Measurements from ENCODE around the gene BRD1. TPM values are rescaled to one million over a fixed set of nuclear protein-coding genes. Genes with fewer than 3 reads are reported as not detected.

Gene BRD1
- total and polyA plus RNA-seq, 2 experiments from 2014 or later, result 12.3 to 33.8 TPM

GRCh38 chr22:49869845-49870712, 42.4 kb upstream of the BRD1 start (continued):
- TF ChIP-seq ZNF462 (CRISPR knock-in tag; IDR thresholded peaks at IDR 0.05) (no peak), CREB1 (CRISPR knock-in tag; IDR thresholded peaks at IDR 0.05; ENCODE audit: low read depth) (no peak), STAT1 (IDR thresholded peaks at IDR 0.05; ENCODE audit: unreplicated experiment) (no peak), REST (IDR thresholded peaks at IDR 0.05; ENCODE audit: unreplicated experiment) (no peak)

Data from GM23338 (cell line).